Stimulated activated CD4-positive, alpha-beta T cell treated with anti-CD3 and anti-CD28 coated beads, Interleukin-1b, Interleukin-23, amount 100 ng/mL, for 4 hours (primary cell): ENCODE data around the gene LAMB4.
"Not testable (repeated sequence)": the region's sequence is repeated elsewhere in the genome, so short reads cannot be mapped to it uniquely, and the experiment has no call there.

Source experiments
- DNase-seq, 2 donors: peaks; one replicate each; pipeline ENCODE4 v3.0.0-alpha.2; 2020; ENCODE audit warnings: low read depth in 2 of 2

LAMB4 gene

DNA sequence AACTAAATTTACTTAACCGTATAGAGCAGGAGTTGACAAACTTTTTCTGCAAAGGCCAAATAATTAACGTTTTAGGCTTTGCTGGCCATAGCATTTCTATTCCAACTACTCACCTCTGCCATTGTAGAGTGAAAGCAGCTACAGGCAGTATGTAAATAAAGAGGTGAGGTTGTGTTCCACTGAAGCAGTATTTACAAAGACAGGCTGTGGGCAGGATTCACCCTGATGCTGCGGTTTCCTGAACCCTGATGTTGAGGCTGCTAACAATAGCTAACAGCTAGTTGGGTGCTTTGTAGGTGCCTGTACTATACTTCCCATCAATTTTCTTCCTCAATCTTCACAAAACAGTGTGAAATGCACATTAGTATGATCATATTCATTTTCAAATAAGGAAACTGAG is 80.2 kb downstream of the LAMB4 start:
- no peak for DNase-seq

DNA sequence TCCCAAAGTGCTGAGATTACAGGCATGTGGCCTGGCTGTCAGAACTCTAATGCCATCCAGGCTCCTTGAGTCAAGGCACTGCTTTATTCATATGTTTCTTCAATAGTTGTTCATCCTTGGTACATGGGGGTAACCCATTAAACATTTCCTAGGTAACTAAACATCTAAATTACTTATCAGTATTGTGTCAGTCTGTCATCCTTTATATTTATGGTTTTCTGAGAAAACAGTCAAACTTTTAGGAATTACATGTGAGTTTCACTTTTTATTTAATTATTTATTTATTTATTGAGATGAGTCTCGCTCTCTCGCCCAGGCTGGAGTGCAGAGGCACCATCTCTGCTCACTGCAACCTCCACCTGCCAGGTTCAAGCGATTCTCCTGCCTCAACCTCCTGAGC is 81.7 kb downstream of the LAMB4 start:
- no peak for DNase-seq

DNA sequence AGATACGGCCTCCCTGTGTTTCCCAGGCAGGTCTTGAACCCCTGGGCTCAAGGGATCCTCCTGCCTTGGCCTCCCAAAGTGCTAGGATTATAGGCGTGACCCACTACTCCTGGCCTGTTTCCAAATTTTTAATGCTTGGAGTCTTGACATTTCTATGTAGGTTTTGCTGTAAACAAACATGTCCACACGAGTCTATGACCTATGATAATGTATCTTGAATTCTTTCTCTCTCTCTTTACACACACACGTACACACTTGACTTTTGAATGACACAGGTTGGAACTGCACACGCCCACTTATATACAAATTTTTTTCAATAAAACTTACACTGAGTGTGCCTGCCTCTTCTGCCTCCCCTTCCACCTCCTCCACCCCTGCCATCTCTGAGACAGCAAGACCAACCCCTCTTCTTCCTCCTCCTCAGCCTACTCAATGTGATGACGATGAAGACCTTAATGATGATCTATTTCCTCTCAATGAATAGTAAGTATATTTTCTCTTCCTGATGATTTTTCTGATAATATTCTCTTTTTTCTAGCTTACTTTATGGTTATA is 83.1 kb downstream of the LAMB4 start:
- DNase-seq = no peak

DNA sequence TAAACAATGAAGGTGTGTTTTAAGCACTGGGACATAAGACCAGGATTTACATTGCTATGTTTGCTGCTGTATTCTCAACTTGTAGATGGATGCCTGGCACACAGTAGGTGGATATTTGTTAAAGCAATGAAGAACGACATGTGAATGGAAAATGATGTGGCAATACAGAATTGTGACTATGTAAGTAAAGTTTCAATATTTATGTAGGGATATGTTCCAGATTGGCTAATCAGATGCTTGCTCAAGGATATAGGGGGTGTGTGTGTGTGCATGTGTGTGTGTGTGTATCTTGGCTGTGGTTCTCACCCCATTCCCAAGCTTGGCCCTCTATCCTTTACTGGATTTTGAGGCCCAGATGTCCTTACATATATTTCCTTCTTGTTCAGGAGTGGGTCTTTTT is 84.5 kb downstream of the LAMB4 start:
- DNase-seq = no peak

DNA sequence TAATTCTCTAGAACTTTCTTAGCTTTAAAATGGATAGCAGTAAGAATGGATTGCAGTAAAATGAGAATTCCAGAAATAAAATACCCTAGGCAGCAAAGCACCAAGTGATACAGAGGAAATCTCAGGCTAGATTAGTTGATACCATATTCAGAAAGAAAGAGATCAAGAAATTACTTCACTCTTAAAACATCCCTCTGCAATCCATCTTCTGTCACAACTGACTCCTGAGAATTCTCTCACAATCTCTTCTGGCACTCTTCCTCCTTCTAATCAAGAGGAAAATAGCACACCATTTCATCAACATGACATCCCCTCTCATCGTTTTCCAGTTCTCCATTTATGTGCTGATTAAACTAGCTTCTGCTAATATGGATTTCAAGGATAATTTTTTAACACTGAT is 85.0 kb downstream of the LAMB4 start:
- no peak for DNase-seq

DNA sequence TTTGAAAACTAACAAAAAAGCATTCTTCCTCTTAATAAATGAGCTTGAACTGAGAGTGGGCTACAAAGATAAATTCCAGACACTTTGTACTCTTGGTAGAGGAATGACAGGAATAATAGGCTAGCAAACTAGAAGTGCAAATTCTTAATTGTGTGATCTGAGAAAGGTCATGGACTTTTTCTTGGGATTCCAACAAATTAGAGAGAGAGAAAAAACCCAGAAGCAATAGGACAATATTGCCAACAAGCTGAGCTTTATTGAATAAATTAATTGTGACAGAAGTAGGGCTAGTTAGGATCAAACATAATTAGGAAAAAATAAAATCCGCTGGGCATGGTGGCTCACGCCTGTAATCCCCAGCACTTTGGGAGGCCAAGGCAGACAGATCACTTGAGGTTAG is 85.8 kb downstream of the LAMB4 start:
- DNase-seq = no peak

DNA sequence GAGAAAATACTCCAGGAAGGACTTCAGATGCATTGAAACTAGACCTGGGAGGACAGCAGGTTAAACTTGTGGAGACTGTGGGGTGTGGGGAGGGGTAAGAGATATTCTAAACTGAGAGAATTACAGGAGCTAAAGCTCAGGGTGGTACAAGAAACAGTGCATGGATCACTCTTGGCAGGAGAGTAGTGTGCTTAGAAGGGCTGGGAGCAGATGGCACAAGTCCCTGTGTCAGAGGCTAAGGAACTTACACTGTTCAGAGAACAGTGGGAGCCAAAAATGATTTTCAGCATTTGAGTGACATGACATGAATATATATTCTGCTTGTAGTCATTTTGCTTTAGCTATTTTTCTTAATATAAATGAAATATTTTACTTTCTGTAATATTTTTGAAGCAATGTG is 91.2 kb downstream of the LAMB4 start:
- no peak for DNase-seq

DNA sequence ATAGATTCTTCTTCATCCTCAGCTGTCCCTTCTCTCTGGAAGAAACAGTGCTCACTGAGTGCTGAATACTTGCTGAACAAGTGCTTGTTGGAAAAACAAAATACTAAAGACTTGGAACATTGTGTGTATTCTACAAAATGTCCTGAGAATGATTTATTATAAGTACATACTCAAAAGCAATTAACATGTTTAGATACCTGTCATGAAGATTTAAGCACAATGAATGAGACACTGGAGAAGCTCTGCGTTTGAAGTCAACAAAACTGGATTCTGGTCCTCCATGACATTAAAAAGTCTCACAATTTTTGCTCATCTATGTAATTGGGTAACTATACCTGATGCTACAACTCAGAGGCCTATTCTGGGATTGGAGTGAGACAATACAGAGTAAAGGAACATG is 92.4 kb downstream of the LAMB4 start:
- DNase-seq = no peak

DNA sequence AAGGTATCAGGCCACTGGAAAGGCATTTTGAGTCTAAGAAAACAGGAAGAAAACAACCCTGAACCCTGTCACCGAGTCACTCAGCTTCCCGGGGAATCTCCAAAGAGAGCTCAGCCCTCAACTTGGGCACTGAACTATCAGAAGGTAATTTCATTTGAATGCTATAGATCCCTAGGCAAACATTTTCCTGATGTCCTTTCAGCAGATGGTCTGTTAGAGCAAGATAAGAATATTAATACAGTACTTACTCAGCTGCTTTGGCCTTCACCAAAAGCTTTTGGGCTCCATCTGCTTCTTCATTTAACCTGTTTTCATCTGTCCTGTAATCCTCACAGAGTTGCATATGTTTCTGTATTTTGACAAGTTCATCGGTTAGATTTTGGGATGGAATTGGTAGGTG is 93.0 kb downstream of the LAMB4 start:
- no peak for DNase-seq

DNA sequence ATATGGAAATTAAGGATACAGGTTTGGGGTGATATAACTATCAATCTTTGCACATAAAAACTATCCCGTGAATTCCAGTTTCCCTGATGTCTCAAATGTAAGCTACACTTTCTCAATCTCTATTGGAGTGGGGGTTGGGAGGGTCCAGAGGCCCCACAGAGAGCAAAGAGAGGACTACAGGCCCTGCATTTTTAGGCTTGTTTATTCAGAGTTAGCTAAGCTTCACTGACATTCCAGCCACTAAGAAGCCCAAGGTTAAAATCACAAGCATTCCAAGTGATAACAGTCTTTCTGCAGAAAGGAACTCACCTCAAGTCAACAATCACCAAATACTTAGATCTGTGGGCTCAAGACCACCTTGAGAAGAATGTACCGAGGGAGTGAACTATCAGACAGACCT is 95.6 kb downstream of the LAMB4 start:
- DNase-seq = no peak

DNA sequence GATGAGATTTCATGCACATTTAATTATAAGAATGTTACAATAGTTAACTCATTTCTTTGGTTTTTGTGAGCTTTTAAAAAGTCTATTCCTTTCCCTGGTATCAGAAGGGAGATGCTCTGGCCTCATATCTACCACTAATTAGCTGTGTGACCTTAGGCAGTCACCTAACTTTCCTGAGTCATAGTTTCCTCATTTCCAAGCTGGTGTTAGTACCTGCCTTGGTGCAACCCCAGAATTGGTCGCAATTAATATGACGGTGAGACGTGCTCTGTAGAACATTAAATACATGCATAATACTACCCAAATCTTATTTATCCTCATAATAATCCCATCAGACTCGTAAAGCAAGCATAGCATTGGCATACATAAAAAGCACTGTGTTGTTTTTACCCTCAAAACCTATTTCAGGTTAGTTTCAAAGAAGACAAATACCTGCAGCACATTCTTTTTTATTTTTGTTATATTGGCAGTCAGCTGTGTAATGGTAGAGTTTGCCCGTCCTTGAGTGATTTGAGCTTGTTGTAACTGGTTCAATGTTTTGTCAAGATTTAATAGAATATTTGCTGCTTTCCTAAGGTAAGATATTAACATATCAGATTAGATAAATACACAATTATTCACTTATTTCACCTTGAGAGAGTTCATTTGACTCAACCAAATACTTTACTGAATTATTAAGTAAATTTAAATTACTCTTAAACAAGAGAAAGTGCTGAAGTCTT is 96.2 kb downstream of the LAMB4 start:
- DNase-seq = no peak

DNA sequence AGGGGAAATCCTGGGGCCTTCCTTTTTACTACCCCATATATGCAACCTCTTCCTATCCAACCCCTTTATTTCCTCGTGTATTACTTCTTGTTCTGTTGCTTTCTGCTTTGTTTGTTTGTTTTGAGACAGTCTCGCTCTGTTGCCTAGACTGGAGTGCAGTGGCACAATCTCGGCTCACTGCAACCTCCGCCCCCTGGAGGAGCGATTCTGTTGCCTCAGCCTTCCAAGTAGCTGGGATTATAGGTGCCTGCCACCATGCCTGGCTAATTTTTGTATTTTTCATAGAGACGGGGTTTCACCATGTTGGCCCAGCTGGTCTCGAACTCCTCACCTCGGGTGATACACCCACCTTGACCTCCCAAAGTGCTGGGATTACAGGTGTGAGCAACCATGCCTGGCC is 96.9 kb downstream of the LAMB4 start:
- DNase-seq = not testable (repeated sequence)

DNA sequence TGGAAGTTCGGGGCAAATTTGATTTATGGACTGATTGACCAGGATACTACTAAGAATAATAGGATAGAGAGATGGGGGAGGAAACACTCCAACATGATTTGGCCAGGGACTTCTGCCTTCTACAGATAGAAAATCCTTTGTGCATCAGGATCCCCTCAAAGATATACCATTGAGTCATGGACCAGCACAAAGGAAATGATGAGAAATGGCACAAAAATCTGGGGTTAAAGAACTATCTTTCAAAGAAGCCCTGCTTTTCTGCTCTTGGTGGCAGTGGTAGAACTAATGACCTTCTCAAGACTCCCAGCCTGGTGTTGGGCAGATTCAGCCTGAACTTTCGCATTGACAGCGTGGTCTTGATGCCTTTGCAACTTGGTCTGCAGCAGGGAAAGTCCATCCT is 99.6 kb downstream of the LAMB4 start:
- no peak for DNase-seq

DNA sequence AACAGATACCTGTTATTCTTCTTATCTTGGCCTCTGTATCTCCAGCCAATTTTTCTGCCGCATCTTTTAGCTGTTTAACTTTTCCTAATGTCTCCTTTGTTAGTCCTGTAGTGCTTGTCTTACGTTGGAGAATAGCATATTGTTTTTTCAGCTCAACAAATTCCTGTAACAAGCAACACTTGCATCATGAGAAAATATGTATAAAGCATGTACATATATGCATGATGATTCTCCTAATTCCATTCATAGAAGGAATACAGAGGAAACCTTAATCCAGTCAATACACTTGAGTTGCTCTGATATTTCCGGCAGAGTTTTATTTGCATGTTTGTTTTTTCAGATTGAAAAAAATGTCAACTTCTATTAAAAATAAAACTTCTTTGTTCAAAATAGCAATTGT is 101.1 kb downstream of the LAMB4 start:
- DNase-seq = no peak

DNA sequence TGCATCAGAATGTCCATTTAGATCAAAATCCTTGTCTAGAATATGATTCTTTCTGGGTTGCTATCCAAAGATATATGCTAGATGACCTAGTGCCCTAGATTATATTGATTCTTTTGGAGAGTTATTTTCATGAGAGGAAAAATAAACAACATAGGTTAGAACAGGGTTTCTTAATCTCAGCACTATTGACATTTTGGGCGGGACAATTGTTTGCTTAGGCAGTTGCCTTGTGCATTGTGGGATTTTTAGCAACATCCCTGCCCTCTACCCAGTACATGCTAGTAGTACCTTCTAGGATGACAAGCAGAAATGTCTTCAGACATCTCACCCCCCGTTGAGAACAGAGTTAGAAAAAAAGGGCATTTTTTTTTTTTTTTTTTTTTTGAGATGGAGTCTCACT is 102.0 kb downstream of the LAMB4 start:
- DNase-seq = no peak

DNA sequence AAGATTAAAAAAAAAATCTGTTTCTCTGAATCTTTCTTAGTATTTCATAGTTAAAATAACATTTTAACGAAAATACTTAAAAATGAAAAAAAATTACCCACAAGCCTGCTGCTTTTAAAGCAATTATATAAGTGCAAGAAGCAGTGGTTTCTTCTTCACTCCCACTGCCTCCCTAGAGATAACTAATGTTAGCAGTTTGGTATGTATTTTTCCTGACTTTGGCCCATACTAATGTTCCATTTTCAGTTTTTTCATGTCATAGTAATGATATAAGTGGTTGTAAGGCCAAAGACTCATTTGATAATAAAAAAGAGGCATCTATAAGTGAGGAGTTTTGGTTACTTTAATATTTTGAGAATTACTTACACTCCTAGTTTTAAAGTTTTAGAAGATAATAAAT is 102.9 kb downstream of the LAMB4 start:
- DNase-seq = no peak

DNA sequence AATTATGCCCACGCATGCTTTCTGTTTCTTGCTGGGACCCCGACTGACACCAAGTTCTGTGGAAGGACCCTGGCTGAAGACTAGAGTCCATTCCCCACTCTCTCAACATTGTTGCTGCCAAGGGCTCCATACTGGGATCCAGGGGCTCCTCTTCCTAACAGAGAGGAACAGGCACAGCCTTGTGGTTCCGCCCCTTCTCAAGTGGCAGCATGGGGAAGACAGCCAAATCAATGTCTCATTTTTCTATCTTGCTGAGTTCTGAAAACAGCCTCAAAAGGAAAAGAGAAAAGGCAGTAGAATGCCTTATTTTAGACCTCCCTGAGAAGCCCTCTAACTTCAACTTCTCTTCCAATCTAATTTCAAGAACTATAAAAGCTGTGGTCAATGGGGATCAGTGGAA is 103.5 kb downstream of the LAMB4 start:
- no peak for DNase-seq

DNA sequence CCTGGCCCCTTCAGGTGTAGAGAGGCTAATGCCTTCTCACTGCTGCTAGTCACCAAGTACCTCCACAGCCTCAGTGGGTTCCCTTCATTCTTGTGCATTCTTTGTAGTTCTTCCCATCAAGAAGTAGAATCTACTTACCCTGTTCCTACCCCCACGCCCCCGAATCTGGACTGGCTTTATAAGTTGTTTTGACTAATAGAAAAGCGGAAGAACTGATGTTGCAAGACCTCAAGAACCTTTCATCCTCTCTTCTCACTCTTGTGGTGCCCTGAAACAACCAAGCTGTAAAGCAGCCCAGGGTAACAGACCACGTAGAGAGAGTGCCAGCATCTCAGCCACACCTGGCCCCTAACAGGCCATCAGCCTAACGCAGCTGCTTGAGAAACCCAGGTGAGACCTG is 104.0 kb downstream of the LAMB4 start:
- no peak for DNase-seq

DNA sequence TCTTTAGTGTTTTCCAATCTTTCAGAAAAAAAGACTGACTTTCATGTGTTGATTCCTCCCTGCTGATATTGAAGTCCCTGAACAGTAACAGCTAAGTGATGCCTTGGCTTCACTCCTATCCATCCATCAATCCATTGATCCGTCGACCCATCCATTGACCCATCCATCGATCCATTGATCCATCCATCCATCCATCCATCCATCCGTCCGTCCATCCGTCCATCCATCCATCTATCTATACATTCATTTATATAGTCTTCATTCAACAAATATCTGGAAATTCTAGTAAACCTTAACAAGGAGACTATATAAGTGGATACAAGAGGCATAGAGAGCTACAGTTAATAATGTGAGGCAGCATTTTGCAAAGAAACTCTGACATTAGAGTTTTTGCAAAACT is 105.6 kb downstream of the LAMB4 start:
- no peak for DNase-seq

DNA sequence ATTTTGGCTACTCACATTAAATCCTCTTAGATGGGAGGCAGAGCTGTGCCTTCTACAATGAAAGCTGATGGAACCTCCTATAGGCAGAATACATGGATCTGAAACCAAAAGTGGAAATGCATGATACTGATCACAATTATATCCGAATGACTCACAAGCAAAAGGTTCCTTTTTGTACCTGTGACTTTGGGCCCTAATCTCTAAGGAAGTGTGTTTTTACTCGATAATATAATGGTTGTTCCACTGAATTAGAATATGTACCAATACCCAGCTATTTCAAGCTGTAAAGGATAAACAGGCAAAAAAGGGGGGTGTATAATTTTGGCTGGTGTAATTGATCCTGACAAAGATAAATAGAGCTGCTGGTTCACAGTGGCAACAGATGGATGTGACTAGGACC is 109.6 kb downstream of the LAMB4 start:
- DNase-seq = no peak

DNA sequence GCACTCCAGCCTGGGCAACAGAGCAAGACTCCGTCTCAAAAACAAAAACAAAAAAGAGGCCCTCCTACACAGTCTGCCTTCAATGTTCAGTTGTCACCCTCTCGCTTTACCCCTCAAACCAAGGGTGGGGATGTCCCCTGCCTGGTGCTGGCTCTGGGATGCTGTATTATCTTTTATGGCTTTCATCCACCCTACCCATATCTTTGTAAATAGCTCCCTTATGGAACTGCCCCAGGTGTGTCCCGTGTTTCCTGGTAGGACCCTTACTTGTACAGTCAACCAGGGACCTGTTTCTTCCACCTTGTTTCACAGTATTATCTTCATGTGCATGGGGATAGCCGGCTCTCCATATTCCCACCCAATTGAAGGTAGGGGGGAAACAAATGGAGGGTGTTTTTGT is 111.5 kb downstream of the LAMB4 start:
- no peak for DNase-seq

DNA sequence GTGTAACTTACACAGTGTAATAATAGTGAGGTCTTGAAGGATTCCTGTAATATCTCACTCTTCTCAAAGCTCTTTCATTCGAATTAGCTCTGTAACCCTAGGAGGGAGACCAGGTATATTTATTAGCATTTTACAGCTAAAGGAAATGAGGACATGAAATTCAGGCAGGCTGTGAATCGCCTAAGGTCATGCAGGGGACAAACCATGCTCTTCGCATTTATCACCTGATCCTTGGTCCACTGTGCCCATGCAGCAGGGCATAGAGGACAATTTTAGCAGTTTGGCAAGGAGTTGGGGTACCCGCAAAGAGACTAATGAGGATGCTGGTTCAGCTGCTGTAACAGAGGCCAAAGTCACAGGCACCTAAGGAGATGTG is 112.4 kb downstream of the LAMB4 start:
- DNase-seq = no peak

DNA sequence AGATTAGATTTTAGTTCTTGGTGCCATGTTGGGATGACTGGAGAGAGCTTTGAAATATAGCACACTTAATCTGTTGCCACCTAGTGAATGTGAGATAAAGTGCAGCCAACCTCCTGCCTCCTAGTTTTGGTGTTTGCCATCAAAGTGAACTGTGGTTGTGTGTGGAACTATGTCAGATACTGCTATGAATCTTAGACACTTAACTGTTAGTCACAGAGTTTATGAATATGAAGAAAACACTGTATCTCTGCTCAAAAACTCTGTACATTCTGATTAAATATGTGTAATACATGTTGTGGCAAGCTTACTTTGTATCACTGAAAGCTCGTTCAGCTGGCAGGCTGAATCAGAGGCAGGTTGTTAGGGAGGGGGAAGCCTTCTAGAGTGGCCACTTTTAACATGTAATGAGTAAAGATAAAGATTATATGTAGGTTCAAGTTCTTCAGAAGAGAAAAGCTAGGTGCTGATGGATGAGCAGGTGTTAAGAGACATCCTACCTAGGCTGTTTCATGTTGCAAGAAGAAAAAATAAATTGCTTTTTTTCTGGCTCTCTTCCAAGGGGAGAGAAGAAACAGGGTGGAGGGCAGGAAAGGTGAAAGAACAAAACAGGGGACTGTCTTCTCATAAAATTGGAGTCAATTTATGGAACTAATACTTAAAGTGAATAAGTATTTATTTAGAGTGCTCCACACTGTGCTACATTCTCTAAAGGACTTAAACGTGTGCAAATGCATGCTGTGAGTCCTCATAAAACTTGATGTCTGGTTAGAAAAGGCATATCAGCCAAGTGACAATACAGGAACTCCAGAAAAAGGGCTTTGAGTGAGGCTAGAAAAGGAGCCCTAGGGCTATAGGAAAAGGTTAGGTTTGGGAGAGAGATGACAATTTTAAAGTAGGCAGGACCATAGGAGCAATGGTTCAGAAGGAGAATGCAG is 113.1 kb downstream of the LAMB4 start:
- DNase-seq = no peak
